ENCODE data around the gene SLC26A1.

DNA sequence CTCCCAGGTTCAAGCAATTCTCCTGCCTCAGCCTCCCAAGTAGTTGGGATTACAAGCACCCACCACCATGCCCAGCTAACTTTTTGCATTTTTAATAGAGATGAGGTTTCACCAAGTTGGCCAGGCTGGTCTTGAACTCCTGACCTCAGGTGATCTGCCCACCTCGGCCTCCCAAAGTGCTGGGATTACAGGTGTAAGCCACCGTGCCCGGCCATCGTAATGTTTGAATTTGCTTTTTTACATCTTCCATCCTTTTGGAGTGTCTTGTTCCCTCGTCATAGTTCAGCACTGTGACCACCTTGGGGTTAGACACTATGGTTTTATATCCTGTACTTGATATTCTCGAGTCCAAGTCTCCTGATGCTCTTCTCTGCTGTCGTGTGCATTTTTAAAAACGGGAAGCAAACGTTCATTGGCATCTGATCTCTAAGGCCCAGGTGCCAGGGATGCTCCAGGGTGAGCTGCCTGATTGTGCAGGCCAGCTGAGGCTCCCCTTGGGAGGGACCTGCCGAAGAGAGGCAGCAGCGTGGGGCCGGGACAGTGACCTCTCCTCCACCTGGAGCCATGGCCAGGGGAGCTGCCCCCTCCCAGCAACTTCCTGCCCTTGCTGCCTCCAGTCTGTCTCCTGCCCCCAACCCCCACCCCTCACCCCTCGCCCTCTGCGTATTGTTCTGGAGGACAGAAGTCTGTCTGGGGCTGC is 36.5 kb downstream of the SLC26A1 start:
- TF ChIP-seq CTCF (IDR thresholded peaks at IDR 0.05) (no peak), POLR2AphosphoS5 (IDR thresholded peaks at IDR 0.05; ENCODE audit: insufficient read depth in 1 of 2, low read depth in 1 of 2) (no peak), POLR2A (IDR thresholded peaks at IDR 0.05) (no peak)
